ENCODE results near the gene SLC25A22. TPM values are rescaled to one million over a fixed set of nuclear protein-coding genes. Genes with fewer than 3 reads are reported as not detected.

Gene SLC25A22
- total RNA-seq, 1 experiment from 2014 or later = 32.7 TPM

DNA sequence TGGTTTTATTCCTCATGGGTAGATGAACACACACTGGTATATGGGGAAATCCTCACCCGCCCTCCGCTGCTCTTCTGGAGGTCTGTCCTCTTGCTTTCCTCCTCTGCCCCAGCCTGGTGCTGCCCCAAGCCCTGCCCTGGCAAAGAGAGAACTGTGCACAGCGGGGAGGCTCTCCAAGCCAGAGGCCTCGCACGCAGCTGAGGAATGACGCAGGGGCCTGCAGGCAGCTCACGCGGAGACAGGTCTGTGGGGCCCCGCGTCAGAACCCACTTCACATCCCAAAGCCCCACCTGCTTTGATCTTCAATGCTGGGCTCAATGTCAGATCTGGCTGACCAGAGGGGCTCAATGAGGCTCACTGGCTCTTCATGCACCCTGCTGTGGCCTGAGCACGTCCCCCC lies 30.8 kb downstream of the SLC25A22 start:
- Histone ChIP-seq H3K9ac (ENCODE audit: low read length) (no peak overlapping the region), H3K27me3 (ENCODE audit: low read length) (no peaks in the 10 kb centered on the region), H2AFZ (ENCODE audit: low read length) (no peak overlapping the region), H3K27ac (ENCODE audit: low read length) (no peak overlapping the region), H3K4me1 (ENCODE audit: insufficient read depth, low read length) (peaks cover 11% of the 10 kb centered on the region), H3K4me3 (ENCODE audit: low read length) (no peak overlapping the region), H3F3A (ENCODE audit: low read length, unreplicated experiment) (peaks cover 8% of the 10 kb centered on the region), H4K20me1 (ENCODE audit: low read length) (no peaks in the 10 kb centered on the region), H3K36me3 (ENCODE audit: low read depth, low read length) (peaks cover 45% of the 10 kb centered on the region), H3K9me3 (ENCODE audit: low read length) (no peaks in the 10 kb centered on the region), H3K9me2 (replicated peaks; ENCODE audit: low read length) (no peaks in the 10 kb centered on the region), H3K79me2 (ENCODE audit: low read length) (0 out of 2 replicates have a peak, but pooled peaks cover 12% of the 10 kb centered on the region), H3K4me2 (ENCODE audit: low read length) (no peak overlapping the region)
- DNase-seq (no peak), ATAC-seq (no peak)
- ChIA-PET CTCF (no interaction called here), POLR2A (ENCODE audit: unreplicated experiment) (no interaction called here)
- BruUV-seq (replicated peaks) = TSS peak; percentile 25
- TF ChIP-seq EZH2 (IDR thresholded peaks at IDR 0.05; ENCODE audit: low read length, unreplicated experiment) = no peak
- no peak for TF ChIP-seq EZH2phosphoT487 (IDR thresholded peaks at IDR 0.05; ENCODE audit: borderline replicate concordance, low read length)
- TF ChIP-seq, protein P1, sequence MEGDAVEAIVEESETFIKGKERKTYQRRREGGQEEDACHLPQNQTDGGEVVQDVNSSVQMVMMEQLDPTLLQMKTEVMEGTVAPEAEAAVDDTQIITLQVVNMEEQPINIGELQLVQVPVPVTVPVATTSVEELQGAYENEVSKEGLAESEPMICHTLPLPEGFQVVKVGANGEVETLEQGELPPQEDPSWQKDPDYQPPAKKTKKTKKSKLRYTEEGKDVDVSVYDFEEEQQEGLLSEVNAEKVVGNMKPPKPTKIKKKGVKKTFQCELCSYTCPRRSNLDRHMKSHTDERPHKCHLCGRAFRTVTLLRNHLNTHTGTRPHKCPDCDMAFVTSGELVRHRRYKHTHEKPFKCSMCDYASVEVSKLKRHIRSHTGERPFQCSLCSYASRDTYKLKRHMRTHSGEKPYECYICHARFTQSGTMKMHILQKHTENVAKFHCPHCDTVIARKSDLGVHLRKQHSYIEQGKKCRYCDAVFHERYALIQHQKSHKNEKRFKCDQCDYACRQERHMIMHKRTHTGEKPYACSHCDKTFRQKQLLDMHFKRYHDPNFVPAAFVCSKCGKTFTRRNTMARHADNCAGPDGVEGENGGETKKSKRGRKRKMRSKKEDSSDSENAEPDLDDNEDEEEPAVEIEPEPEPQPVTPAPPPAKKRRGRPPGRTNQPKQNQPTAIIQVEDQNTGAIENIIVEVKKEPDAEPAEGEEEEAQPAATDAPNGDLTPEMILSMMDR (conservative IDR thresholded peaks at IDR 0.05; ENCODE audit: low read depth, low read length) = no peak
- intact Hi-C loops (cut with micrococcal nuclease) = no loop called here

DNA sequence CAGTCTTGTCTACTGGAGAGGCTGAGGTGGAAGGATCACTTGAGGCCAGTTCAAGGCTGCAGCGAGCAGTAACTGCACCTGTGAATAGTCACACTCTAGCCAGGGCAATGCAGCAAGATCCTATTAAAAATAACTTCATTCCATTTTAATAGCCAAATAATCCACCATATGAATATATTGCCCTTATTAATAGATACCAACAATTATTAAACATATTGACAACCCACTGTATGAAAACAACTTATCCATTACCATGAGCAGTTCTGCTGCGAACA lies 31.2 kb downstream of the SLC25A22 start:
- DNase-seq = no peak
- Histone ChIP-seq H3K4me2 (ENCODE audit: low read length) (no peak overlapping the region), H4K20me1 (ENCODE audit: low read length) (no peaks in the 10 kb centered on the region), H3K27me3 (ENCODE audit: low read length) (no peaks in the 10 kb centered on the region), H3F3A (ENCODE audit: low read length, unreplicated experiment) (peaks cover 9% of the 10 kb centered on the region), H2AFZ (ENCODE audit: low read length) (no peak overlapping the region), H3K4me1 (ENCODE audit: insufficient read depth, low read length) (peaks cover 14% of the 10 kb centered on the region), H3K9me3 (ENCODE audit: low read length) (no peaks in the 10 kb centered on the region), H3K4me3 (ENCODE audit: low read length) (no peak overlapping the region), H3K9ac (ENCODE audit: low read length) (no peak overlapping the region), H3K79me2 (ENCODE audit: low read length) (0 out of 2 replicates have a peak, but pooled peaks cover 11% of the 10 kb centered on the region), H3K27ac (ENCODE audit: low read length) (no peak overlapping the region), H3K36me3 (ENCODE audit: low read depth, low read length) (peaks cover 45% of the 10 kb centered on the region), H3K9me2 (replicated peaks; ENCODE audit: low read length) (no peaks in the 10 kb centered on the region)
- BruUV-seq (replicated peaks) = no TSS peak
- TF ChIP-seq EZH2 (IDR thresholded peaks at IDR 0.05; ENCODE audit: low read length, unreplicated experiment) = no peak
- TF ChIP-seq EZH2phosphoT487 (IDR thresholded peaks at IDR 0.05; ENCODE audit: borderline replicate concordance, low read length) = no peak
- TF ChIP-seq, protein P1 (conservative IDR thresholded peaks at IDR 0.05; ENCODE audit: low read depth, low read length) = no peak
- ATAC-seq = no peak
- CTCF ChIA-PET = no interaction called here
- intact Hi-C loops (cut with micrococcal nuclease) = no loop called here
- POLR2A ChIA-PET (ENCODE audit: unreplicated experiment) = no interaction called here

DNA sequence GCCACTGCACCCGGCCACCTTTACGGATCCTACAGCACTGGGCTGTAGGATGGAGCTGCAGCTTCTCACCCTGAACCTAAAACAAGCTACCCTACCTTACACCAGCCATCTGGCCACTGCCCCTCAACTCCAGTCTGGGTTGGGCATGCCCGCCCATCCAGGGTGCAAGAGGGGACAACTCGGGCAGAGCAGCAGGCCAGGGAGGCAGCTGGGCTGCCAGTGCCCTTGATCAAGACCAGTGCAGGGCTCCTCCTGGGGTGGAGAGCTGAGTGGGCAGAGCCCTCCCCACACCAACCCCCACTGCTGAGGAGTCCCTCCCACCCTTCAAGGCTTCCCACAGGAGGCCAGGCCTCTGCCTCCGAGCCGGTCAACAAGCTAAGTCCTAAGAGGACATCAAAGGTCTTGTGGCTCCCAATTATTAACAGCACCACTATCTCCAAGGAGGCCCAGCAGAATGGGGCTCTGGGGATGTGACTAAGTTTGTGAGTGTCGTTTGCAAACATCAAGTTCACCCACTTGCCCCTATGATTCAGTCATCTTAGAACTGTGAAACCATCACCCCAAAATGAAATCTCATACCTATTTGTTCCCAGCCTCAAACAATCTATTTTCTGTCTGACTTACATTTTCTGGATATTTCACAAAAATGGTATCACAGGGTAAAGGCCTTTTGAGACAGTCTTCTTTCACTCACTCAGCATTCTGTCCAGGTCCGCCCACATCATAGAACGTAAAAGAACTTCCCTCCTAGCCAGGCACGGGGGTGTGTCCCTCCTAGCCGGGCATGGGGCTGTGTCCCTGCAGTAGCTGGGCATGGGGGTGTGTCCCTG lies 31.8 kb downstream of the SLC25A22 start:
- POLR2A ChIA-PET (ENCODE audit: unreplicated experiment) = no interaction called here
- H3K9ac ChIP-seq (ENCODE audit: low read length) = no peak overlapping the region

More for the DNA sequence above, 31.8 kb downstream of the SLC25A22 start:
- DNase-seq = no peak
- no peaks in the 10 kb centered on the region for H4K20me1 ChIP-seq (ENCODE audit: low read length)
- H3K79me2 ChIP-seq (ENCODE audit: low read length) = 0 out of 2 replicates have a peak, but pooled peaks cover 6% of the 10 kb centered on the region
- no peak overlapping the region for H3K4me3 ChIP-seq (ENCODE audit: low read length)
- no peak for ATAC-seq
- CTCF ChIA-PET = no interaction called here
- H3K36me3 ChIP-seq (ENCODE audit: low read depth, low read length) = peaks cover 44% of the 10 kb centered on the region
- H3K9me3 ChIP-seq (ENCODE audit: low read length) = no peaks in the 10 kb centered on the region
- H2AFZ ChIP-seq (ENCODE audit: low read length) = no peak overlapping the region
- H3K4me2 ChIP-seq (ENCODE audit: low read length) = no peak overlapping the region
- peaks cover 9% of the 10 kb centered on the region for H3F3A ChIP-seq (ENCODE audit: low read length, unreplicated experiment)
- TF ChIP-seq EZH2phosphoT487 (IDR thresholded peaks at IDR 0.05; ENCODE audit: borderline replicate concordance, low read length) (no peak), EZH2 (IDR thresholded peaks at IDR 0.05; ENCODE audit: low read length, unreplicated experiment) (no peak)
- TF ChIP-seq, protein P1 (conservative IDR thresholded peaks at IDR 0.05; ENCODE audit: low read depth, low read length) = no peak
- no peaks in the 10 kb centered on the region for H3K9me2 ChIP-seq (replicated peaks; ENCODE audit: low read length)
- intact Hi-C loops (cut with micrococcal nuclease) = no loop called here
- H3K27me3 ChIP-seq (ENCODE audit: low read length) = no peaks in the 10 kb centered on the region
- H3K4me1 ChIP-seq (ENCODE audit: insufficient read depth, low read length) = peaks cover 14% of the 10 kb centered on the region
- BruUV-seq (replicated peaks) = no TSS peak
- H3K27ac ChIP-seq (ENCODE audit: low read length) = no peak overlapping the region

Data from PC-3 (cell line).